IPS DF 6.9 (cell line): ENCODE measurements around the gene GOLGA6D.
"Not testable (repeated sequence)": the region's sequence is repeated elsewhere in the genome, so short reads cannot be mapped to it uniquely, and the experiment has no call there.

ENCODE experiments used
- DNase-seq: peaks from one replicate; pipeline ENCODE4 v3.0.0-alpha.2; 2013; ENCODE audit warnings: low read depth, low spot score
- H3K27ac ChIP-seq: one replicate; pipeline ENCODE4 v1.5.1; 2013; ENCODE audit warnings: low read length, control low read depth
- H3K27me3 ChIP-seq: 2 replicates; pipeline ENCODE4 v1.6.1; 2013; ENCODE audit warnings: mild to moderate bottlenecking, low read length; ENCODE audit not compliant: control insufficient read depth, insufficient read depth
- H3K36me3 ChIP-seq: 2 replicates; pipeline ENCODE4 v1.6.1; 2013; ENCODE audit warnings: low read length; ENCODE audit not compliant: control insufficient read depth, insufficient read depth
- H3K4me1 ChIP-seq: 2 replicates; pipeline ENCODE4 v1.6.1; 2013; ENCODE audit warnings: low read length; ENCODE audit not compliant: control insufficient read depth, insufficient read depth
- H3K4me3 ChIP-seq: 2 replicates; pipeline ENCODE4 v1.5.1; 2013; ENCODE audit warnings: mild to moderate bottlenecking, low read length
- H3K9me3 ChIP-seq: 2 replicates; pipeline ENCODE4 v1.6.1; 2013; ENCODE audit warnings: low read length, inconsistent platforms; ENCODE audit not compliant: control insufficient read depth, insufficient read depth
- WGBS: extraction: QIAGEN DNeasy Blood & Tissue Kit; methylation state at CpG from one replicate; pipeline ENCODE4 v1.1.7; 2013; ENCODE audit warnings: mixed read lengths, missing lambda C conversion rate; ENCODE audit not compliant: insufficient read length, insufficient coverage; 5-methylcytosine and 5-hydroxymethylcytosine counted together

Gene GOLGA6D

DNA sequence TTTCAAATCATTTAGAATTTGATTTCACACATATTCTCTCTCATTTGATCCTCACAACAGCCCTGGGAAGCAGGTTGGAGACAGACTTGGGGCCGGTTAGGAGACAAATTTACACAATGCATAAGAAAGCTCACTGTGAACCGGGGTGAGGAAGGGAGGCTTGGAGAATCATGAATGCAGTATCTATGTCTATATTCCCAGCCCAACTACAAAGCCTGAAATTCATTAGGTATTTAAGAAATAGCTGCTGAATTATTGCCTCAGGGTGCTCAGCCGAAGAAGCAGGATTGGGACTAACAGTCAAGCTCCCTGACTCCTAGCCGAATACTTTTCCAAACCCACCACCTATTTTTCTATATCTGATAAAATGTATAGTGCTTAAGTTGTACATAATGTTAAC, 32.9 kb upstream of the GOLGA6D start:
- no peak for DNase-seq
- H3K36me3 ChIP-seq: no peaks in the 10 kb centered on the region
- H3K27ac ChIP-seq: no peak overlapping the region
- no CpG with 5 or more reads among the region's 4 CpGs for WGBS
- no peak overlapping the region for H3K4me3 ChIP-seq
- no peaks in the 10 kb centered on the region for H3K27me3 ChIP-seq
- H3K9me3 ChIP-seq: no peaks in the 10 kb centered on the region; the same call in 1 of the 2 replicates
- peaks cover 1% of the 10 kb centered on the region for H3K4me1 ChIP-seq

DNA sequence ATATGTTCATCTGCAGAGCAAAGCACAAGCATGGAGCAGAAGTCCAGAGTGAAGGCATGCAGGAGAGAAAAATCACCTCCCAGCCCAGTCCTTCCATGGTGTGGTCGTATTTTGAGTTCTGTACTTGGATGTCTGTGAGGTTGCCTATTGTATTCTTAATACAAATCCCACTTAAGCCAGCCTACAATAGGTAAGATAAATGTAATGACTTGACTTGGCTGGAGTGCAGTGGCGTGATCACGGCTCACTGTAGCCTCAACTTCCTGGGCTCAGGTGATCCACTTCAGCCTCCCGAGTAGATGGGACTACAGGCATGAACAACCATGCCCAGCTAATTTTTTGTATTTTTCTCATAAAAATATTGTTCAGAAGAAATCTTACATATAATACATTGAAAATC, 31.3 kb upstream of the GOLGA6D start:
- not testable (repeated sequence) for H3K9me3 ChIP-seq, H3K4me3 ChIP-seq, H3K27me3 ChIP-seq, DNase-seq, H3K4me1 ChIP-seq, H3K36me3 ChIP-seq, H3K27ac ChIP-seq
- WGBS: no CpG with 5 or more reads among the region's 4 CpGs

DNA sequence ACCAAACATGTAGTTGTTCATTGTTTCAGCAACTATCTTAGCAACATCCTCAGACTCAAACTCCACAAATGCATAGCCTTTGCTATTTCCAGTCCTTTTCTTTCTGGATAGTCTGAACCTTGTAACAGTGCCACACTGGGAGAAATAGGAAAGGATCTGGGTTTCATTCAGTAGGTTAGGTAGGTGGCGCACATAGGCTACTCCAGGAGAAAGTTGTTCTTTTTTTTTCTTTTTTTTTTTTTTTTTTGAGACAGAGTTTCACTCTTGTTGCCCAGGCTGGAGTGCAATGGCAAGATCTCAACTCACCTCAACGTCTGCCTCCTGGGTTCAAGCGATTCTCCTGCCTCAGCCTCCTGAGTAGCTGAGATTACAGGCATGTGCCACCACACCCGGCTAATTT, 30.4 kb upstream of the GOLGA6D start:
- H3K4me3 ChIP-seq, DNase-seq, H3K36me3 ChIP-seq, H3K4me1 ChIP-seq, H3K9me3 ChIP-seq, H3K27me3 ChIP-seq, H3K27ac ChIP-seq: not testable (repeated sequence)
- no CpG with 5 or more reads among the region's 4 CpGs for WGBS

DNA sequence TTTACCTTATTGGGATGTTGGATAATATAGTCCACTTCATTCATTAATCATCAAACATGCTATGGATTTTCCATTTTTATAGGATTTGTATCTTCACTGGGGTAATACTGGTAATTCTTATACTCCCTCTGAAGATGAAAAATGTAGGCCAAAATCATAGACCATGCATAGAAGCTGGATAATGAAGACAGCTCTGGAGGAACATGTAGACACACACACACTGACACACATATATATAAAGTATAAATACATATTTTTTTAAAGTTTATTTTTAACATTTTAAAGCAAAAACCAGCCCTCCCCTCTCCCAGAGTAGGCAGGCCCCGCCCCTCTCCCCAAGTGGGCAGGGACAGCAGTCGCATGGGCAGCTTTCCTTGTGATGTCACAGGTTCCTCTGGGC, 24.6 kb upstream of the GOLGA6D start, which contains the start of gene GOLGA6C:
TSS of gene GOLGA6C (plus strand) at position 301 of the 400 bp plus-strand sequence. CDS start 265 bp downstream, outside the sequence.
- H3K9me3 ChIP-seq, DNase-seq, H3K27me3 ChIP-seq, H3K4me1 ChIP-seq, H3K36me3 ChIP-seq, H3K27ac ChIP-seq, H3K4me3 ChIP-seq: not testable (repeated sequence)
- no CpG with 5 or more reads among the region's 2 CpGs for WGBS

DNA sequence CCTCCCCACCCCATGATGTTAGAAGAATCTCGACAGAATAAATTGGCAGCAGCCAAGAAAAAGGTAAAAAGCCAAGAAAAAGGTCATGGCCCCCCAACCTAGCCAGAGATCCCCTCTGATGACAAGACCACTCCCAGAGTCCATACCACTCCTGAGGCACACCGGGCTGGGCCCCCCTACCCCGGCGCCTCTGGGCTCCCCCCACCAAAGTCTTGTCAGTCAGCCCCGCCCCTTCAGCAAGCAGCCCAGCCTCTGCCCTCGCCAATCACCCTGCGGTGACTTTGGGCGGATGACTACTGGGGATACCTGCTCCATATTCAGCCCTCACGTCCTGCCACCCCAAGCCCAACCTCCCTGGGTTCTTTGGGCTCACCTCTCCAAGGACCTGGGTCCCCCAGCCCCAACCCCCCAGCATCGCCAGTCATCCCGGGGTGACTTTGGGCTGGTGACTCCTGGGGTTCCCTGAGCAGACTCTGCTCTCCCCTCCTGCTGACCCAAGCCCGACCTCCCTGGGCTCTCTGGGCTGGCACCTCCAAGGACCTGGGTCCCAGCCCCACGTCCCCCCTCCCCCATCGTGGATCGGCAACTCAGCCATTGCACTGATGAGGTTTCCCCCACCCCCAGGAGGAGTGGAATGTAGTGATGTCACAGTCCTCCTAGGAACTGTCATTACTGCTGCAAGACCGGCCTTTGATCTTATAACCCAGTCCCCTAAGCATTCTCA, 23.9 kb upstream of the GOLGA6D start:
- DNase-seq, H3K4me3 ChIP-seq, H3K9me3 ChIP-seq, H3K36me3 ChIP-seq, H3K4me1 ChIP-seq, H3K27me3 ChIP-seq, H3K27ac ChIP-seq: not testable (repeated sequence)
- no CpG with 5 or more reads among the region's 16 CpGs for WGBS

DNA sequence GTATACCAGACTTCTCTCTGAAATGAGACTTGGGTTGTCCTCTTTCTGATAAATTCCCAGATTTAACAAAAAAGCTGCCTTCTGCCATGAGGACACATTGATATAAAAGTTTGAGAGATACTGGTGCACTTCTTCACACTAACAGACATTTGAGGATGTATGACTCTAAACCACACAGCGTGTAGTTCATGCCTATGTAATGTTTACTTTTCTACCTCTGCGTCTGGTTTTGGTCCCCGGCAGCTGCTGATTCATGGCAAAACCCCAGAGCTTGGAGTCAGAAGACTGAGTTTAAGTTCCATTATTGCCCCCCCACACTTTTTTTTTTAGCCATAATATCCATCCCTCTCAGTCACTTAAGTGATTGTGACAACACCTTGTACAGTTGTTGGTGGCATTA, 22.8 kb upstream of the GOLGA6D start:
- not testable (repeated sequence) for H3K27me3 ChIP-seq, H3K36me3 ChIP-seq, H3K9me3 ChIP-seq, H3K4me1 ChIP-seq, H3K4me3 ChIP-seq, H3K27ac ChIP-seq, DNase-seq
- WGBS: no CpG with 5 or more reads among the region's 3 CpGs

DNA sequence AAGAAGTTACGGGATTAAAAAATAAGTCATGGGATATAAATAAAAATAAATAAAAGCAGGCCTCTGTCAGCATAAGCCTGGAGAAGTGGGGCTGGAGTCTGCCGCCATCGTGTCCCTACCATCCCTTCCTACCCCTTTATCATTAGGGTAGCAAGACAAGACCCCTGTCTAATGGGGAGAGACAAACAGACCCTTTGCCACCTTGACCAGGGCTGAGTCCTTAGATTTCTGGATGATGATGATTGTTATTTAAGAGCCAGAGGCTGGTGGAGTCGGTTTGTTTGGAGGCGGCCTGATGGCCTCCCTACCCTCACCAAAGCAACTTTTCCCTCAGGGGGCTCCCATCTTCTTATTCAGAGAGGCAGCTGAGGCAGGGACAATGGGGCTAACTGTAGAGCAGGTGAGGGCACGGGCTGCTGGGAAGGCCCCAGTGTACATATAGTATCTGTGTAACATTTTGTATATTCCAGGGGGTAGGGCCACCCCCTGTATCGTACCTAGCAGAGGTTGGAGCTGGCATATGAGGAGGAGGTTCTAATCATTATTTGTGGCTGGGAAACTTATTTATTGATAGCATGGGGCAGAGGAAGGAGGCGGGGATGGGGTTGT, 8.8 kb upstream of the GOLGA6D start:
- not testable (repeated sequence) for DNase-seq
- WGBS: no CpG with 5 or more reads among the region's 8 CpGs

DNA sequence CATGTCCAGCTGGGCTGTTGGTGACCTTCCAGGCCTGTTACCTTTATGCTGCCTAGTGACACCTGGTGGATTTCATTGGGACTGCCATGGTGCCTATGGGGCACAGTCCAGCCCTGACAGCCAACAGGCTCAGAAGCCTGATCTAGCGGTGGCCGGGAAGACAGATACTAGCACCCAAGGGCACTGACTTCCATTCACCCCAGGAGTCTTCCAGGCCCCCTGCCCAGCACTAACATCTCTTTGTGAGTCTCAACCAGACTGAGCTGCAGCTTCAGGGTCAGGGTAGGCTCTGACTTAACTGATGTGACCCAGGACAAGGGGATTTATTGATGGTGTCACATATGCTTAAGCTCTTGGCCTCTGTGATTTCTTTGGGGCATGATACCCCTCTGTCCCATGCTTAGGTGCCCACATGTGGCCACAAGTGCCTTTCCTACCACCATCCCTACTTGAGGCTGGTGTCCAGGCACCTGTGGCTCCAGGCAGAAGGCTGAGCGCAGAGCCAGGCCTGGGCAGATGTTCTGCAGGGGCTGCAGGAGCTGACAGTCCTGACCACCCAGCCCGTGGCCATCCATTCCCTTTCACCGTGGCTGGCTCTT, 8.0 kb upstream of the GOLGA6D start:
- H3K4me3 ChIP-seq, H3K27me3 ChIP-seq, DNase-seq, H3K27ac ChIP-seq, H3K36me3 ChIP-seq, H3K9me3 ChIP-seq, H3K4me1 ChIP-seq: not testable (repeated sequence)
- no CpG with 5 or more reads among the region's 5 CpGs for WGBS

More for the DNA sequence above, 8.8 kb upstream of the GOLGA6D start:
- not testable (repeated sequence) for H3K36me3 ChIP-seq, H3K4me3 ChIP-seq, H3K27me3 ChIP-seq, H3K9me3 ChIP-seq, H3K4me1 ChIP-seq, H3K27ac ChIP-seq

DNA sequence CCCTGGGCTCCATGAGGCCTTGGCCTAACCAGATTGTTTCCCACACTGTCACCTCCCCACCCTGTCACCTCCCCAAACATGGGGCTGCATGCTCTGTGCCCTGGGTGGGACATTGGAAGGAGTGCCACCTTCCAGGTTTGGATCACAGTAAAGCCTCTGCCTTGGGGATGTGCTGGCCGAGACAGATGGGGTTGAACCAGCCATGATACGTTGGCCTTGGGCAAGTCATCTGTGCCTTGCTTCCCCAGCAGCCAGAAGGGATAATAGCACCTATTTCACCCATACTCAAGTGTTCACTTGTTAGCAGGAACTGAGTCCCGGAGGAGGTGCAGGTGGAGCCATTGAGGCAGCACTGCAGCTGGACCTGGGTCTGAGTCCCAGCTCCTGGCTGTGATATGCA, 7.0 kb upstream of the GOLGA6D start:
- not testable (repeated sequence) for H3K4me1 ChIP-seq, DNase-seq, H3K4me3 ChIP-seq, H3K9me3 ChIP-seq, H3K27me3 ChIP-seq, H3K27ac ChIP-seq, H3K36me3 ChIP-seq
- no CpG with 5 or more reads among the region's 3 CpGs for WGBS

DNA sequence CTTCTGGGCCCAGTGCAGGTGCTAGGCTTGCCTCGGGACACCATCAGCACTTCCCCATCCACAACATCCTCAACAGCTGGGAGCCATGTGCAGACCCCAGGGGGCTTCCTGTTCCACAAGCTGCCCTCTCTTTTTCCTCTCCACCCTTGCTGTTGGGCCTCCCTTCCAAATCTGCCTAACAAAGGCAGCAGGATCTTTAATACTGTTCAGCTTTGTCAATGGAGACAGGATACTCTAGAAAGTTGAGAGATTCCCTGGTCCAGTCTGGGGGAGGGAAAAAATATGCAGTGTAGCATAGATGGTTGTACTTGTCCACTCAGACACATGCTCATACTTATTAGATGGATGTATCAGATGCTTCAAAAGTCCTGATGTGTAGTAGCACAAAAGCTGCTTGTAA, 4.1 kb upstream of the GOLGA6D start:
- not testable (repeated sequence) for H3K27ac ChIP-seq

More for the DNA sequence above, 4.1 kb upstream of the GOLGA6D start:
- H3K4me1 ChIP-seq, H3K4me3 ChIP-seq, H3K9me3 ChIP-seq, H3K36me3 ChIP-seq, H3K27me3 ChIP-seq: not testable (repeated sequence)
- DNase-seq: peak; percentile 22
- WGBS: no CpG with 5 or more reads among the region's 1 CpG
